ENCODE measurements around the gene TUBAL3.

DNA sequence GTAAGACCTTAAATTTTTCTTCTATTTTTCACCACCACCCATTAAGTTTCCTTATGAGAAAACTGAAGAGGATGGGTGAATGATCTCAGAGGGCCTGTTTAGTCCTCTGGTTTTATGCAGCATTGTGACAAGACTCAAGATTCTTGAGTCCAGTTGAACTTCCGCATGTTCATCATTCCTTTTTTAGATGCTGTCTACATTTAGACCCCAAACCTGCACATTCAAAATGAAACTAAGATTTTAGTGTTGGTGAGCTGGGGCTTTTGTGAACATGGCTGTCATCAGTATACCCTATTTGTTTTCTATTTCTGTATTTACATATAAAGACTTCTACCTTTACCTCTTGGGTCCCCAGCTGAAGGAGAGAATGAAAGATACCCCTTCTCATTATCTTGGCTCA, 38.8 kb upstream of the TUBAL3 start:
- TF ChIP-seq, protein P1, sequence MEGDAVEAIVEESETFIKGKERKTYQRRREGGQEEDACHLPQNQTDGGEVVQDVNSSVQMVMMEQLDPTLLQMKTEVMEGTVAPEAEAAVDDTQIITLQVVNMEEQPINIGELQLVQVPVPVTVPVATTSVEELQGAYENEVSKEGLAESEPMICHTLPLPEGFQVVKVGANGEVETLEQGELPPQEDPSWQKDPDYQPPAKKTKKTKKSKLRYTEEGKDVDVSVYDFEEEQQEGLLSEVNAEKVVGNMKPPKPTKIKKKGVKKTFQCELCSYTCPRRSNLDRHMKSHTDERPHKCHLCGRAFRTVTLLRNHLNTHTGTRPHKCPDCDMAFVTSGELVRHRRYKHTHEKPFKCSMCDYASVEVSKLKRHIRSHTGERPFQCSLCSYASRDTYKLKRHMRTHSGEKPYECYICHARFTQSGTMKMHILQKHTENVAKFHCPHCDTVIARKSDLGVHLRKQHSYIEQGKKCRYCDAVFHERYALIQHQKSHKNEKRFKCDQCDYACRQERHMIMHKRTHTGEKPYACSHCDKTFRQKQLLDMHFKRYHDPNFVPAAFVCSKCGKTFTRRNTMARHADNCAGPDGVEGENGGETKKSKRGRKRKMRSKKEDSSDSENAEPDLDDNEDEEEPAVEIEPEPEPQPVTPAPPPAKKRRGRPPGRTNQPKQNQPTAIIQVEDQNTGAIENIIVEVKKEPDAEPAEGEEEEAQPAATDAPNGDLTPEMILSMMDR (IDR thresholded peaks at IDR 0.05): no peak
- TF ChIP-seq POLR2A (IDR thresholded peaks at IDR 0.05; ENCODE audit: low read length): no peak
- TF ChIP-seq, protein P2, sequence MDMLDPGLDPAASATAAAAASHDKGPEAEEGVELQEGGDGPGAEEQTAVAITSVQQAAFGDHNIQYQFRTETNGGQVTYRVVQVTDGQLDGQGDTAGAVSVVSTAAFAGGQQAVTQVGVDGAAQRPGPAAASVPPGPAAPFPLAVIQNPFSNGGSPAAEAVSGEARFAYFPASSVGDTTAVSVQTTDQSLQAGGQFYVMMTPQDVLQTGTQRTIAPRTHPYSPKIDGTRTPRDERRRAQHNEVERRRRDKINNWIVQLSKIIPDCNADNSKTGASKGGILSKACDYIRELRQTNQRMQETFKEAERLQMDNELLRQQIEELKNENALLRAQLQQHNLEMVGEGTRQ (IDR thresholded peaks at IDR 0.05): no peak
